OCI-LY7 (cell line): Measurements from ENCODE around the gene ZNF497. TPM values are rescaled to one million over a fixed set of nuclear protein-coding genes. Genes with fewer than 3 reads are reported as not detected.

Source experiments
- BruUV-seq: library from RNA; stranded (reverse); fragments of 400-500 nt; replicated peaks from 2 replicates; lab custom pipeline; 2021; lab: Mats Ljungman, UMichigan
- CTCF ChIA-PET: fragments of 300-600 bp; sonication (Branson Sonifier 250); formaldehyde crosslinking; loops from one replicate; lab custom pipeline; 2022; ENCODE audit warnings: antibody characterized with exemption; ENCODE audit not compliant: unreplicated experiment; lab: Charles Lee
- POLR2A ChIA-PET: fragments of 300-600 bp; sonication (Branson Sonifier 250); formaldehyde crosslinking; loops from one replicate; lab custom pipeline; 2022; ENCODE audit warnings: antibody characterized with exemption; lab: Charles Lee
- DNase-seq: peaks from one replicate; pipeline ENCODE4 v3.0.0-alpha.2; 2015; ENCODE audit warnings: low spot score
- H2AFZ ChIP-seq: fragments of 200-600 bp; sonication (generic), shearing (Covaris generic); 2 replicates; pipeline ENCODE4 v1.6.1; 2014; ENCODE audit warnings: mild to moderate bottlenecking, antibody characterized with exemption, low read length, moderate library complexity
- H3K27ac ChIP-seq: fragments of 200-600 bp; sonication (generic); 2 replicates; pipeline ENCODE4 v1.5.1; 2014; ENCODE audit warnings: mixed run types, low read depth, mild to moderate bottlenecking, moderate library complexity, low read length, inconsistent platforms; ENCODE audit not compliant: poor library complexity, severe bottlenecking
- H3K36me3 ChIP-seq: fragments of 200-600 bp; sonication (generic); 2 replicates; pipeline ENCODE4 v1.6.1; 2014; ENCODE audit warnings: mild to moderate bottlenecking, antibody characterized with exemption, low read length, moderate library complexity, mixed read lengths; ENCODE audit not compliant: insufficient read depth
- H3K4me1 ChIP-seq: fragments of 200-600 bp; sonication (generic); 2 replicates; pipeline ENCODE4 v1.5.1; 2014; ENCODE audit warnings: mild to moderate bottlenecking, low read length; ENCODE audit not compliant: insufficient read depth, poor library complexity, severe bottlenecking
- H3K4me2 ChIP-seq: fragments of 200-600 bp; sonication (generic); 2 replicates; pipeline ENCODE4 v1.6.1; 2014; ENCODE audit warnings: mild to moderate bottlenecking, low read length
- H3K4me3 ChIP-seq: fragments of 200-600 bp; sonication (generic); 2 replicates; pipeline ENCODE4 v1.5.1; 2014; ENCODE audit warnings: mild to moderate bottlenecking, low read depth, low read length; ENCODE audit not compliant: poor library complexity, severe bottlenecking
- H3K79me2 ChIP-seq: fragments of 200-600 bp; sonication (generic); 2 replicates; pipeline ENCODE4 v1.6.1; 2016; ENCODE audit warnings: low read depth, mild to moderate bottlenecking, low read length, moderate library complexity, mixed read lengths; ENCODE audit not compliant: insufficient read depth
- H3K9me2 ChIP-seq: fragments of 200-600 bp; sonication (generic); 2 replicates; pipeline ENCODE4 v1.6.1; 2016; ENCODE audit warnings: mild to moderate bottlenecking, low read length, mixed read lengths; ENCODE audit not compliant: insufficient read depth
- H3K9me3 ChIP-seq: fragments of 200-600 bp; sonication (generic); 2 replicates; pipeline ENCODE4 v1.6.1; 2014; ENCODE audit warnings: mild to moderate bottlenecking, mixed run types, low read length, mixed read lengths
- H4K20me1 ChIP-seq: fragments of 200-600 bp; sonication (generic); 2 replicates; pipeline ENCODE4 v1.6.1; 2014; ENCODE audit warnings: mild to moderate bottlenecking, antibody characterized with exemption, low read length, moderate library complexity, mixed read lengths; ENCODE audit not compliant: insufficient read depth
- CTCF ChIP-seq: fragments of 200-600 bp; sonication (generic); conservative IDR thresholded peaks from 2 replicates; pipeline ENCODE4 v1.5.1; 2014; ENCODE audit warnings: mild to moderate bottlenecking, antibody characterized with exemption, low read length, moderate library complexity, mixed read lengths
- EZH2phosphoT487 ChIP-seq: fragments of 200-600 bp; sonication (generic); IDR thresholded peaks from 2 replicates; pipeline ENCODE4 v1.6.1; 2018; ENCODE audit warnings: low read depth, borderline replicate concordance, mild to moderate bottlenecking, mixed run types, antibody characterized with exemption, low read length, moderate library complexity, mixed read lengths
- intact Hi-C: fragments of 100-400 bp; cut with micrococcal nuclease; formaldehyde crosslinking; loops from one replicate; pipeline ENCODE4 v1.10.0; 2022; ENCODE audit not compliant: unreplicated experiment
- total RNA-seq, 2 experiments: library from RNA; depleted of rRNA in 1 of 2; stranded (reverse); fragments of >200 nt in 1 of 2; shearing (Covaris generic) in 1 of 2; gene quantifications; 2 replicates each; pipeline ENCODE4 v1.2.3, GENCODE V29; 2014 to 2022

The ZNF497 gene
- total RNA-seq, 2 experiments from 2014 or later: 3.6 to 6.1 TPM

DNA sequence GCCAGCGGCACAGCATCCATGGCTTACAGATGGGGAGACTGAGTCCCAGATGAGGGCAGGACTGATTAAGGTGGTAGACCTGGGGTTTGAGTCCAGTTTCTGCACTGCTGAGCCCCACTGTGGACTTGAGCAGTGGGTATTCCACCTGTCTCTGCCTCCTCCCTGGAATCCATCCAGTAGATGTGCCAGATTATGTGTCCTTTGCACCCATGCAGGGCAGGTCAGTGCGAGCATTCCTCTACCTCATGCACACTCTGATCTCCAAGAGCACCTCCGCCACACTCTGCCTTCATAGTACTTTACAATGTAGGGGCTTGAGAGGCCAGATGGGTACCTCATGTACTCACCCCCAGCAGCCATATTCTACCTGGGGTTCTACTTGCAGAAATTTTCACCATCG, 25.7 kb downstream of the ZNF497 start:
- Histone ChIP-seq H3K4me2 (no peak overlapping the region), H3K79me2 (no peaks in the 10 kb centered on the region), H4K20me1 (no peaks in the 10 kb centered on the region), H3K36me3 (peaks cover 15% of the 10 kb centered on the region; the same call in 1 of the 2 replicates), H3K4me1 (no peaks in the 10 kb centered on the region), H3K4me3 (no peak overlapping the region), H2AFZ (no peak overlapping the region), H3K9me3 (no peaks in the 10 kb centered on the region), H3K9me2 (no peaks in the 10 kb centered on the region), H3K27ac (no peak overlapping the region)
- ChIA-PET CTCF (no interaction called here), POLR2A (no interaction called here)
- no peak for TF ChIP-seq EZH2phosphoT487
- TF ChIP-seq CTCF: no peak
- BruUV-seq: no TSS peak
- no peak for DNase-seq
- intact Hi-C loops: no loop called here

- no peak for DNase-seq
- CTCF ChIA-PET: no interaction called here
- Histone ChIP-seq H3K4me2 (no peak overlapping the region), H3K4me3 (no peak overlapping the region), H3K79me2 (no peaks in the 10 kb centered on the region), H3K9me3 (no peaks in the 10 kb centered on the region), H3K4me1 (no peaks in the 10 kb centered on the region), H2AFZ (no peak overlapping the region), H4K20me1 (no peaks in the 10 kb centered on the region), H3K27ac (no peak overlapping the region), H3K9me2 (no peaks in the 10 kb centered on the region), H3K36me3 (peaks cover 15% of the 10 kb centered on the region; the same call in 1 of the 2 replicates)
- intact Hi-C loops: no loop called here
- TF ChIP-seq EZH2phosphoT487: no peak
- TF ChIP-seq CTCF: no peak
- POLR2A ChIA-PET: no interaction called here
- no TSS peak for BruUV-seq
These were observed 26.3 kb downstream of the ZNF497 start for GRCh38 chr19:58336216-58336615.

DNA sequence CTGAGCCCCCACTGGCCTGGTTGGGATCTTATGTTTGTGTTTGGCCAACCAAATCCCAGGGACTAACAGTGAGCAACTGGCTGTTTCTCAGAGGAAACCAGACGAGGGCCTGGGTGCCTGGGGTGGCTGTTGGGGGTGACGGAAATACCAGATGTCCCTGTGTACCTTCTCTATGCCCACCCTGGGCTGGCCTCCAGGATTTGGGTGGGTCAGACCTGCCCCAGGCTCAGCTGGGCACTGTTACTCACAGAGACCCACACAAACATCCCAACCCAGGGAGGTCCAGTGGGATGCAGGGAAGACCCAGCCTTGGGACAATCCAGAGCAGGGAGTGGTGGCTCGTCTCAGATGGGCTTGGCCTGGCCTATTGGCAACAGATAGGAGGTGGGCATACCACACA, 26.9 kb downstream of the ZNF497 start:
- ChIA-PET POLR2A (no interaction called here), CTCF (no interaction called here)
- DNase-seq: no peak
- Histone ChIP-seq H3K36me3 (peaks cover 15% of the 10 kb centered on the region; the same call in 1 of the 2 replicates), H3K79me2 (no peaks in the 10 kb centered on the region), H3K4me1 (no peaks in the 10 kb centered on the region), H2AFZ (no peak overlapping the region), H3K9me2 (no peaks in the 10 kb centered on the region), H4K20me1 (no peaks in the 10 kb centered on the region), H3K9me3 (no peaks in the 10 kb centered on the region), H3K27ac (no peak overlapping the region), H3K4me2 (no peak overlapping the region), H3K4me3 (no peak overlapping the region)
- BruUV-seq: no TSS peak
- intact Hi-C loops: no loop called here
- TF ChIP-seq EZH2phosphoT487 (no peak), CTCF (no peak)
